ENCODE results near the gene ZSCAN23.

DNA sequence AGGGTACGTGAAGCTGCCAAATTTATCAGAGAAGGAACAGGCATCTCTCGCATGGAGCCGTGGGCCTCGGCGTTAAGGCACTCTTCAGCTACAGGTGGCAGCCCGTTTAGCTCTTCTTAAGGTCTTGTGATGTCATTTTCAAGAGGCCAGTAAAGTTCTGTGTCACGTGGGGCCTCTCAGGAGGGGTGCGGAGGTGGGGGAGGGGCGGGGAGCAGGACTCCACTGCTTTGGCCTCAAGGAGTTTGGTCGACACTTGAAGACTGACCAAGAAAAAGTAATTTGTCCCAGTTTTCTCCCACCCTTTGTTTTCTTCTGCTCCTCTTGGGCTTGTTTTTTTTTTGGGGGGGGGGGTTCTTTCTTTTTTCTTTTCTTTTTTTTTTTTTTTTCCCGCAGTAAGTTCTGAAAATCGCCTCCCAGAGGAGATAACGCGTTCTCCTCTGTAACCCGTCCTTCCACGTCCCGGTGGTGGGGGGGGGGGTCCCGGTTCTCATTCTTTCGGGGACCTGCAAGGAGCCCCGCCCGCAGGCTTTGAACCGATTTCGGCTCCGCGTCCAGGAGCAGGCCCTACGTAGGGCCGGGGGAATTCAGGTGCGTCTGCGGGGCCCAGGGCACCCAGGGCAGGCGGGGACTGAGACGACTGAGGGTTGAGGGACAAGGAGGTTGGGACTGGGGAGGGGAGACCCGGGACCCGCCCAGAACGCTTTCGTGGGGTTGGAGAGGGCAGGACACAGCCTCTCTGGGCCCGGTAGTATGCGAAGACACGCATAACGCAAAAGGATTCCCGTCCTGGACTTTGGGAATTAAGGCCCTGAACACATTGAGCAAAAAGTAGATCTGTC, 46.3 kb upstream of the ZSCAN23 start:
- TF ChIP-seq ZNF274 (IDR thresholded peaks at IDR 0.05; ENCODE audit: low read length), result no peak
- no peak for TF ChIP-seq ZNF274 (tag by site-specific recombination; IDR thresholded peaks at IDR 0.05; ENCODE audit: borderline replicate concordance)
- no peak for TF ChIP-seq CTCF (tag by site-specific recombination; IDR thresholded peaks at IDR 0.05)
- TF ChIP-seq, protein P1, sequence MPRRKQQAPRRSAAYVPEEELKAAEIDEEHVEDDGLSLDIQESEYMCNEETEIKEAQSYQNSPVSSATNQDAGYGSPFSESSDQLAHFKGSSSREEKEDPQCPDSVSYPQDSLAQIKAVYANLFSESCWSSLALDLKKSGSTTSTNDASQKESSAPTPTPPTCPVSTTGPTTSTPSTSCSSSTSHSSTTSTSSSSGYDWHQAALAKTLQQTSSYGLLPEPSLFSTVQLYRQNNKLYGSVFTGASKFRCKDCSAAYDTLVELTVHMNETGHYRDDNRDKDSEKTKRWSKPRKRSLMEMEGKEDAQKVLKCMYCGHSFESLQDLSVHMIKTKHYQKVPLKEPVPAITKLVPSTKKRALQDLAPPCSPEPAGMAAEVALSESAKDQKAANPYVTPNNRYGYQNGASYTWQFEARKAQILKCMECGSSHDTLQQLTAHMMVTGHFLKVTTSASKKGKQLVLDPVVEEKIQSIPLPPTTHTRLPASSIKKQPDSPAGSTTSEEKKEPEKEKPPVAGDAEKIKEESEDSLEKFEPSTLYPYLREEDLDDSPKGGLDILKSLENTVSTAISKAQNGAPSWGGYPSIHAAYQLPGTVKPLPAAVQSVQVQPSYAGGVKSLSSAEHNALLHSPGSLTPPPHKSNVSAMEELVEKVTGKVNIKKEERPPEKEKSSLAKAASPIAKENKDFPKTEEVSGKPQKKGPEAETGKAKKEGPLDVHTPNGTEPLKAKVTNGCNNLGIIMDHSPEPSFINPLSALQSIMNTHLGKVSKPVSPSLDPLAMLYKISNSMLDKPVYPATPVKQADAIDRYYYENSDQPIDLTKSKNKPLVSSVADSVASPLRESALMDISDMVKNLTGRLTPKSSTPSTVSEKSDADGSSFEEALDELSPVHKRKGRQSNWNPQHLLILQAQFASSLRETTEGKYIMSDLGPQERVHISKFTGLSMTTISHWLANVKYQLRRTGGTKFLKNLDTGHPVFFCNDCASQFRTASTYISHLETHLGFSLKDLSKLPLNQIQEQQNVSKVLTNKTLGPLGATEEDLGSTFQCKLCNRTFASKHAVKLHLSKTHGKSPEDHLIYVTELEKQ (tag by site-specific recombination; IDR thresholded peaks at IDR 0.05; ENCODE audit: borderline replicate concordance), result no peak
- no peak for TF ChIP-seq ZNF561 (tag by site-specific recombination; IDR thresholded peaks at IDR 0.05; ENCODE audit: borderline replicate concordance)
